Gastroesophageal sphincter (tissue), 3 donors: ENCODE data around the gene CNTROB.

ENCODE experiments used
- EP300 ChIP-seq: sonication (generic); formaldehyde crosslinking; IDR thresholded peaks from one replicate; pipeline ENCODE4 v1.6.1; 2017; ENCODE audit warnings: antibody characterized with exemption, mild to moderate bottlenecking
- POLR2A ChIP-seq, 2 donors: fragments of 450-650 bp; IDR thresholded peaks; one replicate each; pipeline ENCODE4 v1.6.1; 2017; ENCODE audit warnings: antibody characterized with exemption in 2 of 2, mild to moderate bottlenecking in 2 of 2, moderate library complexity in 1 of 2
- POLR2AphosphoS5 ChIP-seq: sonication (generic); formaldehyde crosslinking; IDR thresholded peaks from one replicate; pipeline ENCODE4 v1.6.1; 2017; ENCODE audit warnings: antibody characterized with exemption
- TF ChIP-seq, protein P1 (sequence below), 4 experiments: fragments of 200-600 bp in 2 of 4; fragments of 450-650 bp in 2 of 4; sonication (generic) in 1 of 4; IDR thresholded peaks; one replicate each; pipeline ENCODE4 v1.5.1; 2017 to 2019; ENCODE audit warnings: antibody characterized with exemption in 4 of 4, mild to moderate bottlenecking in 2 of 4, moderate library complexity in 2 of 4

DNA sequence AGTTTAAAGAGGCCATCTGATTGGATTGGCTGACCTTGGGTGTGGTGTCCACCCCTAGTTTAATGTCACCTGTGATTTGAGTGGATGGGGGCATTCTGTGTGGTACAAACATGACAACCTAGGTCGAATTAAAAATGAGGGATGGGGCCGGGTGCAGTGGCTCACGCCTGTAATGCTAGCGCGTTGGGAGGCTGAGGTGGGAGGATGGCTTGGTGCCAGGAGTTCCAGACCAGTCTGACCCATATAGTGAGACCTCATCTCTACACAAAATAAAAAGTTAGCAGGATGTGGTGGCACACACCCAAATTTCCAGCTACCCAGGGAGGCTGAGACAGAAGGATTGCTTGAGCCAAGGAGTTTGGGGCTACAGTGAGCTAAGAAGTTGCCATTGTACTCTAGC is 14.4 kb downstream of the CNTROB start:
- TF ChIP-seq POLR2A (IDR thresholded peaks at IDR 0.05) (no peak), POLR2AphosphoS5 (no peak), EP300 (no peak)
- TF ChIP-seq, protein P1, sequence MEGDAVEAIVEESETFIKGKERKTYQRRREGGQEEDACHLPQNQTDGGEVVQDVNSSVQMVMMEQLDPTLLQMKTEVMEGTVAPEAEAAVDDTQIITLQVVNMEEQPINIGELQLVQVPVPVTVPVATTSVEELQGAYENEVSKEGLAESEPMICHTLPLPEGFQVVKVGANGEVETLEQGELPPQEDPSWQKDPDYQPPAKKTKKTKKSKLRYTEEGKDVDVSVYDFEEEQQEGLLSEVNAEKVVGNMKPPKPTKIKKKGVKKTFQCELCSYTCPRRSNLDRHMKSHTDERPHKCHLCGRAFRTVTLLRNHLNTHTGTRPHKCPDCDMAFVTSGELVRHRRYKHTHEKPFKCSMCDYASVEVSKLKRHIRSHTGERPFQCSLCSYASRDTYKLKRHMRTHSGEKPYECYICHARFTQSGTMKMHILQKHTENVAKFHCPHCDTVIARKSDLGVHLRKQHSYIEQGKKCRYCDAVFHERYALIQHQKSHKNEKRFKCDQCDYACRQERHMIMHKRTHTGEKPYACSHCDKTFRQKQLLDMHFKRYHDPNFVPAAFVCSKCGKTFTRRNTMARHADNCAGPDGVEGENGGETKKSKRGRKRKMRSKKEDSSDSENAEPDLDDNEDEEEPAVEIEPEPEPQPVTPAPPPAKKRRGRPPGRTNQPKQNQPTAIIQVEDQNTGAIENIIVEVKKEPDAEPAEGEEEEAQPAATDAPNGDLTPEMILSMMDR (IDR thresholded peaks at IDR 0.05) = no peak
